GM20000 (cell line): ENCODE measurements around the gene SSB.
"Not testable (repeated sequence)": the region's sequence is repeated elsewhere in the genome, so short reads cannot be mapped to it uniquely, and the experiment has no call there.

Source experiments
- DNase-seq: peaks from one replicate; pipeline ENCODE4 v3.0.0; 2012; ENCODE audit warnings: low spot score
- TF ChIP-seq, protein P1 (sequence below): IDR thresholded peaks from 2 replicates; pipeline ENCODE4 v1.5.1; 2012; ENCODE audit warnings: mild to moderate bottlenecking, control low read depth; ENCODE audit errors: extremely low read depth, missing control alignments

Gene SSB

DNA sequence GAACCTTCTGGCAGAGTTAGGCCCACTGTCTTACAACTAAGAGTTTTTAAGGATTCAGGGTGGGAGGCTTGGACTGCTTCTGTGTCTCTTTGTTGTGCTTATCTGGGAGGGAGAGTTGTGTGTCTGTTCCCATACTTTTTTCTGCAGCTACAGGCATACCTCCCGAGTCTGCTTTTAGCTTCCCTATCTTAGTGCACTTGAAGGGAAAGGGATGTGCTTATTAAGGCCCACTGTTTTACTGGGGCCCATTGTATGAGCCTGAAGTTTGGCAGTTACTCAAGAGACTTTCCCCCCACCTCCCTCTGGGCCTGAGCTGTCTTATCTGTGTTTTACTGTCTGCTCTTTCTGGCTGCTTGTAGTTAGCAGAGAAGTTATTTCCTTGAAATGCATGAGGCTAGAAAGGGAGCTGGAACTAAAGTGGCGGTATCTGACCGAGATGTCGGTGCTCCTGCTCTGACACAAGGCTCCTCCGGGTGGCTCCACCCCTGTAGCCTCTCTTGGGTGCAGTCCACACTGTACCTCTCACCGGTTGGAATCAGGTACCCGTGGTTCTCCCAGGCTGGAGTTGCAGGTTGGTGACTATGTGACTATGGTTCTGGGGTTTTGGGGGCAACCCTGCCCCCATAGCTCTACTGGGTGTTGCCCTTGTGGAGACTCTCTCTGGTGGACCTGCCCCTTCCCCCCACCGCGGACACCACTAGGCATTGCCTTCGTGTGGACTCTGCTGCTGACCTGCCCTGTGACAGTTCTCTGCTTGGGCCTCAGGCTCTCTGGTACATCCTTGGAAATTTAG lies 41.5 kb downstream of the SSB start:
- DNase-seq = no peak
- TF ChIP-seq, protein P1, sequence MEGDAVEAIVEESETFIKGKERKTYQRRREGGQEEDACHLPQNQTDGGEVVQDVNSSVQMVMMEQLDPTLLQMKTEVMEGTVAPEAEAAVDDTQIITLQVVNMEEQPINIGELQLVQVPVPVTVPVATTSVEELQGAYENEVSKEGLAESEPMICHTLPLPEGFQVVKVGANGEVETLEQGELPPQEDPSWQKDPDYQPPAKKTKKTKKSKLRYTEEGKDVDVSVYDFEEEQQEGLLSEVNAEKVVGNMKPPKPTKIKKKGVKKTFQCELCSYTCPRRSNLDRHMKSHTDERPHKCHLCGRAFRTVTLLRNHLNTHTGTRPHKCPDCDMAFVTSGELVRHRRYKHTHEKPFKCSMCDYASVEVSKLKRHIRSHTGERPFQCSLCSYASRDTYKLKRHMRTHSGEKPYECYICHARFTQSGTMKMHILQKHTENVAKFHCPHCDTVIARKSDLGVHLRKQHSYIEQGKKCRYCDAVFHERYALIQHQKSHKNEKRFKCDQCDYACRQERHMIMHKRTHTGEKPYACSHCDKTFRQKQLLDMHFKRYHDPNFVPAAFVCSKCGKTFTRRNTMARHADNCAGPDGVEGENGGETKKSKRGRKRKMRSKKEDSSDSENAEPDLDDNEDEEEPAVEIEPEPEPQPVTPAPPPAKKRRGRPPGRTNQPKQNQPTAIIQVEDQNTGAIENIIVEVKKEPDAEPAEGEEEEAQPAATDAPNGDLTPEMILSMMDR = no peak

GRCh38 chr2:169840747-169841142 lies 42.1 kb downstream of the SSB start:
- TF ChIP-seq, protein P1 = no peak
- DNase-seq = no peak

DNA sequence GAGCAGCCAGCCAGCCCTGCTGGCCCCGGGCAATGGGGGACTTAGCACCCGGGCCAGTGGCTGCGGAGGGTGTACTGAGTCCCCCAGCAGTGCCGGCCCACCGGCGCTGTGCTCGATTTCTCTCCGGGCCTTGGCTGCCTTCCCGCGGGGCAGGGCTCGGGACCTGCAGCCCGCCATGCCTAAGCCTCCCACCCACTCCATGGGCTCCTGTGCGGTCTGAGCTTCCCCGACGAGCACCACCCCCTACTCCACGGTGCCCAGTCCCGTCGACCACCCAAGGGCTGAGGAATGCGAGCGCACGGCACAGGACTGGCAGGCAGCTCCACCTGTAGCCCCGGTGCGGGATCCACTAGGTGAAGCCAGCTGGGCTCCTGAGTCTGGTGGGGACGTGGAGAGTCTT lies 43.0 kb downstream of the SSB start:
- not testable (repeated sequence) for DNase-seq

GRCh38 chr2:169845016-169845415 lies 46.3 kb downstream of the SSB start:
- DNase-seq = no peak

GRCh38 chr2:169848959-169849693 lies 50.5 kb downstream of the SSB start:
- not testable (repeated sequence) for DNase-seq

More at GRCh38 chr2:169845016-169845415, 46.3 kb downstream of the SSB start:
- TF ChIP-seq, protein P1 = no peak

DNA sequence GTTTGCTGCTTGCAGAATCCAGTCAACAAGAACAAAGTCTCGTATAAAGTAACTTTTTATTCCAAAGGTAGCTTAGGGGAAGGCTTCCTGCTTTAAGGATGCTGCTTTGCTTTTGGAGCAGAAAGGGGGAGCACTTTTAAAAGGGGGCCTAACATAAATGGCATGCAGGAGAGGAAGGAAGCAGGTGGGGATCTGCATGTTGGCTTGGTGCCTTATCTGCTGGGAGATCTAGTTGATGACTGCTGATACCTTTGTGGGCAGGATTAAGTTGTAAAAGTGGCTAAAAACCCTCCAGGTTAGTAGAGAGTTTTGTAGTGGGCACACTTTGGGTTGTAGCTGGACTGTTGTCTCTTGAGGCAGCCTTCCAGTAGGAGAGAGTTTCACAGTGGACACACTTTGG lies 51.0 kb downstream of the SSB start:
- TF ChIP-seq, protein P1 = no peak
- DNase-seq = no peak

DNA sequence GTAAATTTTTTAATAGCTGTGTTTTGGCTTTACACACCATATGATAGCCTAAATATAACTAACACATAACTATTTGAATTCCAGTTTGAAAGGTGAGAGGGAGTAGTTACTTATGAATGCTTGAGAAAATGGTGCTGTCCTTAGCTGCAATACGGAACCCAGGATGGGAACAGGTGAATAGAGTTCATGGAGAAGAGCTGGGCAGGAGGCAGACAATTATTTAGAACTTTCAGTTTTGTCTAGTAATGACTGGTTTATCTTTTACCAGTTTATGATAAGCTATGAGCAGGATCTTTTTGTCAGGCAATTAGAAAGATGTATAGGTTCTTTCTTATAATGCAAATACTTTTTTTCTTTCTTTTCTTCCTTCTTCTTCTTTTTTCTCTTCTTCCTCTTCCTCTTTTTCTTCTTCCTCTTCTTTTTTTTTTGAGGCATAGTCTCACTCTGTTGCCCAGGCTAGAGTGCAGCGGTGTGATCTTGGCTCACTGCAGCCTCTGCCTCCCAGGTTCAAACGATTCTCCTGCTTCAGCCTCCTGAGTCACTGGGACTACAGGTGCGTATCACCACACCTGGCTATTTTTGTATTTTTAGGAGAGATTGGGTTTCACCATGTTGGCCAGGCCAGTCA lies 54.5 kb downstream of the SSB start:
- TF ChIP-seq, protein P1 = no peak
- DNase-seq = no peak

DNA sequence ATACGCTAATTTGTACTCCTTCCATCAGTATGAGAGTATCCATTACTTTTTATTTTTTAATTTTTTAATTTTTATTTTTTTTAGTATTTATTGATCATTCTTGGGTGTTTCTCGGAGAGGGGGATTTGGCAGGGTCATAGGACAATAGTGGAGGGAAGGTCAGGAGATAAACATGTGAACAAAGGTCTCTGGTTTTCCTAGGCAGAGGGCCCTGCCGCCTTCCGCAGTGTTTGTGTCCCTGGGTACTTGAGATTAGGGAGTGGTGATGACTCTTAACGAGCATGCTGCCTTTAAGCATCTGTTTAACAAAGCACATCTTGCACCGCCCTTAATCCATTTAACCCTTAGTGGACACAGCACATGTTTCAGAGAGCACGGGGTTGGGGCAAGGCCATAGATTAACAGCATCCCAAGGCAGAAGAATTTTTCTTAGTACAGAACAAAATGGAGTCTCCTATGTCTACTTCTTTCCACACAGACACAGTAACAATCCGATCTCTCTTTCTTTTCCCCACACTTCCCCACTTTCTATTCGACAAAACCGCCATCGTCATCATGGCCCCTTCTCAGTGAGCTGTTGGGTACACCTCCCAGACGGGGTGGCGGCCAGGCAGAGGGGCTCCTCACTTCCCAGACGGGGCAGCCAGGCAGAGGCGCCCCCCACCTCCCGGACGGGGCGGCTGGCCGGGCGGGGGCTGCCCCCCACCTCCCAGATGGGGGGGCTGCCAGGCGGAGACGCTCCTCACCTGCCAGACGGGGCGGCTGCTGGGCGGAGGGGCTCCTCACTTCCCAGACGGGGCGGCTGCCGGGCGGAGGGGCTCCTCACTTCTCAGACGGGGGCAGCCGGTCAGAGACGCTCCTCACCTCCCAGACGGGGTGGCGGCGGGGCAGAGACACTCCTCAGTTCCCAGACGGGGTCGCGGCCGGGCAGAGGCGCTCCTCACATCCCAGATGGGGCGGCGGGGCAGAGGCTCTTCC lies 56.9 kb downstream of the SSB start:
- DNase-seq = not testable (repeated sequence)
